ENCODE results near the gene SELENOI. TPM values are rescaled to one million over a fixed set of nuclear protein-coding genes. Genes with fewer than 3 reads are reported as not detected.

SELENOI gene
- polyA plus RNA-seq, 1 donor (not counting 4 experiments of a cell fraction or from before 2014, with no cell fraction given), result 38.1 TPM

GRCh38 chr2:26298286-26298637, 47.7 kb upstream of the SELENOI start:
- Histone ChIP-seq H2AFZ (ENCODE audit: control insufficient read depth, low read length) (peak overlapping the region; percentile 91), H3K36me3 (ENCODE audit: control insufficient read depth in 2 of 2, extremely low read depth in 1 of 2, insufficient read depth in 2 of 2, low read length in 2 of 2) (no peaks in the 10 kb centered on the region), H3K27me3 (ENCODE audit: control insufficient read depth, extremely low read depth, insufficient read depth, low read length) (no peaks in the 10 kb centered on the region), H3K9me3 (ENCODE audit: control insufficient read depth, low read depth, low read length) (no peaks in the 10 kb centered on the region), H3K9me1 (ENCODE audit: control insufficient read depth, extremely low read depth, insufficient read depth, low read length) (no peaks in the 10 kb centered on the region), H3K4me3 (ENCODE audit: control insufficient read depth in 2 of 3, extremely low read depth in 1 of 3, insufficient read depth in 2 of 3, low read depth in 1 of 3, low read length in 3 of 3) (peak overlapping the region in 1 of 3 experiments; percentile 79), H3K4me2 (ENCODE audit: control insufficient read depth, extremely low read depth, insufficient read depth, low read depth, low read length) (peak overlapping the region; percentile 100), H3K27ac (ENCODE audit: control insufficient read depth, insufficient read depth, low read length) (peak overlapping the region; percentile 87), H4K20me1 (ENCODE audit: control insufficient read depth, extremely low read depth, insufficient read depth, low read length) (no peaks in the 10 kb centered on the region), H3K79me2 (ENCODE audit: control insufficient read depth, insufficient read depth, low read length) (no peaks in the 10 kb centered on the region), H3K9ac (ENCODE audit: control insufficient read depth, extremely low read depth, insufficient read depth, low read length) (peak overlapping the region; percentile 88), H3K4me1 (ENCODE audit: control insufficient read depth, extremely low read depth, insufficient read depth, low read length) (peaks cover 35% of the 10 kb centered on the region)
- TF ChIP-seq CTCF (optimal IDR thresholded peaks at IDR 0.05 in 1 of 3, IDR thresholded peaks at IDR 0.05 in 1 of 3, conservative IDR thresholded peaks at IDR 0.05 in 1 of 3; ENCODE audit: extremely low read depth in 1 of 3, insufficient read depth in 2 of 3, low read length in 3 of 3), result no peak
- no peak for TF ChIP-seq EZH2 (IDR thresholded peaks at IDR 0.05; ENCODE audit: low read length)
- dilution Hi-C loops (cut with MboI; ENCODE audit: extremely low pct_ligation_motif_present, low sequenced_read_pairs), result no loop called here
- FAIRE-seq (no peak), DNase-seq (ENCODE audit: low read depth, low spot score) (no peak)

- TF ChIP-seq EZH2 (IDR thresholded peaks at IDR 0.05; ENCODE audit: low read length), result no peak
- no peak for TF ChIP-seq CTCF (optimal IDR thresholded peaks at IDR 0.05 in 1 of 3, IDR thresholded peaks at IDR 0.05 in 1 of 3, conservative IDR thresholded peaks at IDR 0.05 in 1 of 3; ENCODE audit: extremely low read depth in 1 of 3, insufficient read depth in 2 of 3, low read length in 3 of 3)
- dilution Hi-C loops (cut with MboI; ENCODE audit: extremely low pct_ligation_motif_present, low sequenced_read_pairs), result no loop called here
- DNase-seq (ENCODE audit: low read depth, low spot score) (no peak), FAIRE-seq (peak; percentile 17)
- Histone ChIP-seq H3K36me3 (ENCODE audit: control insufficient read depth in 2 of 2, extremely low read depth in 1 of 2, insufficient read depth in 2 of 2, low read length in 2 of 2) (no peaks in the 10 kb centered on the region), H4K20me1 (ENCODE audit: control insufficient read depth, extremely low read depth, insufficient read depth, low read length) (no peaks in the 10 kb centered on the region), H3K79me2 (ENCODE audit: control insufficient read depth, insufficient read depth, low read length) (no peaks in the 10 kb centered on the region), H3K27me3 (ENCODE audit: control insufficient read depth, extremely low read depth, insufficient read depth, low read length) (no peaks in the 10 kb centered on the region), H3K9ac (ENCODE audit: control insufficient read depth, extremely low read depth, insufficient read depth, low read length) (peak overlapping the region; percentile 88), H3K4me3 (ENCODE audit: control insufficient read depth in 2 of 3, extremely low read depth in 1 of 3, insufficient read depth in 2 of 3, low read depth in 1 of 3, low read length in 3 of 3) (peak overlapping the region; percentile 20 to 79 (median 55)), H3K9me3 (ENCODE audit: control insufficient read depth, low read depth, low read length) (no peaks in the 10 kb centered on the region), H2AFZ (ENCODE audit: control insufficient read depth, low read length) (peak overlapping the region; percentile 91), H3K27ac (ENCODE audit: control insufficient read depth, insufficient read depth, low read length) (peak overlapping the region; percentile 87), H3K4me1 (ENCODE audit: control insufficient read depth, extremely low read depth, insufficient read depth, low read length) (peaks cover 40% of the 10 kb centered on the region), H3K9me1 (ENCODE audit: control insufficient read depth, extremely low read depth, insufficient read depth, low read length) (no peaks in the 10 kb centered on the region), H3K4me2 (ENCODE audit: control insufficient read depth, extremely low read depth, insufficient read depth, low read depth, low read length) (peak overlapping the region; percentile 100)
Measured at GRCh38 chr2:26298638-26299393, 47.1 kb upstream of the SELENOI start.

All from keratinocyte (primary cell).